T-helper 17 cell (primary cell): ENCODE results near the gene PAIP2B. TPM values are rescaled to one million over a fixed set of nuclear protein-coding genes. Genes with fewer than 3 reads are reported as not detected.
"Not testable (repeated sequence)": the region's sequence is repeated elsewhere in the genome, so short reads cannot be mapped to it uniquely, and the experiment has no call there.

Experiments
- ATAC-seq: fragments of 150-1000 bp; cut with Tn5 transposase; 2 replicates; pipeline ENCODE4 v1.10.0; 2021; ENCODE audit warnings: mild to moderate bottlenecking, moderate library complexity
- DNase-seq, 3 donors: peaks; one replicate each; pipeline versions ENCODE4 v3.0.0 to v3.0.0-alpha.2; 2020 to 2021
- H3K9me3 ChIP-seq: one replicate; pipeline ENCODE4 v1.7.0; 2013; ENCODE audit warnings: low read length, mild to moderate bottlenecking; ENCODE audit not compliant: control insufficient read depth, poor library complexity, severe bottlenecking
- H3K27ac Mint-ChIP-seq: one replicate; pipeline ENCODE4 v1.8.0; 2022; ENCODE audit warnings: mild to moderate bottlenecking, moderate library complexity, mixed read lengths
- H3K27me3 Mint-ChIP-seq: one replicate; pipeline ENCODE4 v1.8.0; 2022; ENCODE audit warnings: mixed read lengths
- H3K36me3 Mint-ChIP-seq: one replicate; pipeline ENCODE4 v1.8.0; 2022; ENCODE audit warnings: low read depth, mixed read lengths
- H3K4me1 Mint-ChIP-seq: one replicate; pipeline ENCODE4 v1.8.0; 2022; ENCODE audit warnings: mild to moderate bottlenecking, mixed read lengths
- H3K4me3 Mint-ChIP-seq: one replicate; pipeline ENCODE4 v1.8.0; 2022; ENCODE audit warnings: mild to moderate bottlenecking, moderate library complexity, mixed read lengths
- total RNA-seq, 4 donors: library from RNA in 2 of 4; stranded (reverse) in 2 of 4; gene quantifications; one replicate each; pipeline ENCODE4 v1.2.3 and lab custom pipeline; 2022 to 2026

The PAIP2B gene
- total RNA-seq, 2 donors from 2014 or later, result 2.4 to 2.9 TPM

- Mint-ChIP-seq H3K27me3 (peaks cover 5% of the 10 kb centered on the region), H3K27ac (no peak overlapping the region), H3K36me3 (no peaks in the 10 kb centered on the region), H3K4me3 (no peak overlapping the region), H3K4me1 (peaks cover 8% of the 10 kb centered on the region)
- ATAC-seq (no peak), DNase-seq (no peak)
- H3K9me3 ChIP-seq, result no peaks in the 10 kb centered on the region
Observed at GRCh38 chr2:71208756-71209155, 18.1 kb downstream of the PAIP2B start.

GRCh38 chr2:71207601-71208000 is 19.3 kb downstream of the PAIP2B start:
- H3K4me3 Mint-ChIP-seq, result no peak overlapping the region
- H3K27ac Mint-ChIP-seq, result no peak overlapping the region
- peaks cover 5% of the 10 kb centered on the region for H3K27me3 Mint-ChIP-seq
- peaks cover 8% of the 10 kb centered on the region for H3K4me1 Mint-ChIP-seq
- H3K9me3 ChIP-seq, result no peaks in the 10 kb centered on the region
- H3K36me3 Mint-ChIP-seq, result no peaks in the 10 kb centered on the region
- no peak for DNase-seq
- no peak for ATAC-seq

- Mint-ChIP-seq H3K36me3 (no peaks in the 10 kb centered on the region), H3K27ac (no peak overlapping the region), H3K4me1 (peaks cover 8% of the 10 kb centered on the region), H3K4me3 (no peak overlapping the region), H3K27me3 (peaks cover 5% of the 10 kb centered on the region)
- H3K9me3 ChIP-seq, result no peaks in the 10 kb centered on the region
- no peak for ATAC-seq
- no peak for DNase-seq
Observed at GRCh38 chr2:71206271-71206670, 20.6 kb downstream of the PAIP2B start.

- DNase-seq (no peak), ATAC-seq (no peak)
- Mint-ChIP-seq H3K27me3 (no peaks in the 10 kb centered on the region), H3K36me3 (no peaks in the 10 kb centered on the region), H3K4me3 (no peak overlapping the region), H3K27ac (no peak overlapping the region), H3K4me1 (no peaks in the 10 kb centered on the region)
- no peaks in the 10 kb centered on the region for H3K9me3 ChIP-seq
Observed at GRCh38 chr2:71191570-71191943, 35.3 kb downstream of the PAIP2B start.

GRCh38 chr2:71190656-71191569 is 36.0 kb downstream of the PAIP2B start:
- no peak overlapping the region for H3K27ac Mint-ChIP-seq
- ATAC-seq, result no peak
- no peaks in the 10 kb centered on the region for H3K4me1 Mint-ChIP-seq
- no peaks in the 10 kb centered on the region for H3K36me3 Mint-ChIP-seq
- H3K27me3 Mint-ChIP-seq, result no peaks in the 10 kb centered on the region
- H3K4me3 Mint-ChIP-seq, result no peak overlapping the region
- H3K9me3 ChIP-seq, result no peaks in the 10 kb centered on the region
- DNase-seq, result no peak

- ATAC-seq (no peak), DNase-seq (no peak)
- H3K9me3 ChIP-seq, result no peaks in the 10 kb centered on the region
- Mint-ChIP-seq H3K4me1 (no peaks in the 10 kb centered on the region), H3K4me3 (no peak overlapping the region), H3K27me3 (no peaks in the 10 kb centered on the region), H3K27ac (no peak overlapping the region), H3K36me3 (no peaks in the 10 kb centered on the region)
Observed at GRCh38 chr2:71187589-71187988, 39.3 kb downstream of the PAIP2B start.

- ATAC-seq (no peak), DNase-seq (no peak)
- no peaks in the 10 kb centered on the region for H3K9me3 ChIP-seq
- H3K4me3 Mint-ChIP-seq, result no peak overlapping the region
- no peaks in the 10 kb centered on the region for H3K4me1 Mint-ChIP-seq
- no peaks in the 10 kb centered on the region for H3K36me3 Mint-ChIP-seq
- no peaks in the 10 kb centered on the region for H3K27me3 Mint-ChIP-seq
- H3K27ac Mint-ChIP-seq, result no peak overlapping the region
Observed at GRCh38 chr2:71186973-71187372, 39.9 kb downstream of the PAIP2B start.

- H3K4me3 Mint-ChIP-seq, DNase-seq, ATAC-seq: not testable (repeated sequence)
Observed at GRCh38 chr2:71183306-71184115, 43.4 kb downstream of the PAIP2B start.

GRCh38 chr2:71181316-71181715 is 45.6 kb downstream of the PAIP2B start:
- H3K4me1 Mint-ChIP-seq, result peaks cover 2% of the 10 kb centered on the region
- peaks cover 3% of the 10 kb centered on the region for H3K36me3 Mint-ChIP-seq
- H3K27ac Mint-ChIP-seq, result no peak overlapping the region

More at GRCh38 chr2:71183306-71184115, 43.4 kb downstream of the PAIP2B start:
- H3K36me3 Mint-ChIP-seq, H3K27me3 Mint-ChIP-seq, H3K4me1 Mint-ChIP-seq, H3K9me3 ChIP-seq, H3K27ac Mint-ChIP-seq: not testable (repeated sequence)

GRCh38 chr2:71178836-71179235 is 48.1 kb downstream of the PAIP2B start:
- H3K4me3 Mint-ChIP-seq, H3K4me1 Mint-ChIP-seq, H3K36me3 Mint-ChIP-seq, ATAC-seq, H3K9me3 ChIP-seq, H3K27ac Mint-ChIP-seq, DNase-seq: not testable (repeated sequence)
- peaks cover 27% of the 10 kb centered on the region for H3K27me3 Mint-ChIP-seq

More at GRCh38 chr2:71181316-71181715, 45.6 kb downstream of the PAIP2B start:
- peaks cover 15% of the 10 kb centered on the region for H3K27me3 Mint-ChIP-seq
- no peak for DNase-seq
- H3K4me3 Mint-ChIP-seq, result no peak overlapping the region
- no peak for ATAC-seq
- no peaks in the 10 kb centered on the region for H3K9me3 ChIP-seq

- no peaks in the 10 kb centered on the region for H3K9me3 ChIP-seq
- peaks cover 33% of the 10 kb centered on the region for H3K27me3 Mint-ChIP-seq
- peaks cover 7% of the 10 kb centered on the region for H3K36me3 Mint-ChIP-seq
- no peak overlapping the region for H3K4me3 Mint-ChIP-seq
- peaks cover 12% of the 10 kb centered on the region for H3K4me1 Mint-ChIP-seq
- DNase-seq (no peak), ATAC-seq (no peak)
- no peak overlapping the region for H3K27ac Mint-ChIP-seq
Observed at GRCh38 chr2:71174207-71174606, 52.7 kb downstream of the PAIP2B start.

- Mint-ChIP-seq H3K4me1 (peaks cover 12% of the 10 kb centered on the region), H3K27ac (no peak overlapping the region), H3K27me3 (peaks cover 30% of the 10 kb centered on the region), H3K4me3 (no peak overlapping the region), H3K36me3 (peaks cover 6% of the 10 kb centered on the region)
- no peak for DNase-seq
- no peaks in the 10 kb centered on the region for H3K9me3 ChIP-seq
- no peak for ATAC-seq
Observed at GRCh38 chr2:71173096-71173495, 53.8 kb downstream of the PAIP2B start.

GRCh38 chr2:71166812-71167211 is 60.1 kb downstream of the PAIP2B start:
- Mint-ChIP-seq H3K4me1 (no peaks in the 10 kb centered on the region), H3K36me3 (no peaks in the 10 kb centered on the region)

More at GRCh38 chr2:71166812-71167211, 60.1 kb downstream of the PAIP2B start:
- DNase-seq, result no peak
- peaks cover 38% of the 10 kb centered on the region for H3K27me3 Mint-ChIP-seq
- no peak for ATAC-seq
- no peak overlapping the region for H3K4me3 Mint-ChIP-seq
- no peak overlapping the region for H3K27ac Mint-ChIP-seq
- no peaks in the 10 kb centered on the region for H3K9me3 ChIP-seq
